Bone marrow (tissue), 2 donors: ENCODE data around the gene YAP1.

Source experiments
- DNase-seq, 2 donors: peaks; one replicate each; lab custom pipeline; 2025; lab: John Stamatoyannopoulos, UW

The YAP1 gene

GRCh38 chr11:102117472-102118113 lies 7.3 kb downstream of the YAP1 start:
- no peak for DNase-seq

- DNase-seq = no peak
These were observed 8.7 kb downstream of the YAP1 start for GRCh38 chr11:102118937-102119336.

GRCh38 chr11:102119997-102120396 lies 9.8 kb downstream of the YAP1 start:
- DNase-seq = no peak

GRCh38 chr11:102120437-102120973 lies 10.3 kb downstream of the YAP1 start:
- DNase-seq = no peak

DNA sequence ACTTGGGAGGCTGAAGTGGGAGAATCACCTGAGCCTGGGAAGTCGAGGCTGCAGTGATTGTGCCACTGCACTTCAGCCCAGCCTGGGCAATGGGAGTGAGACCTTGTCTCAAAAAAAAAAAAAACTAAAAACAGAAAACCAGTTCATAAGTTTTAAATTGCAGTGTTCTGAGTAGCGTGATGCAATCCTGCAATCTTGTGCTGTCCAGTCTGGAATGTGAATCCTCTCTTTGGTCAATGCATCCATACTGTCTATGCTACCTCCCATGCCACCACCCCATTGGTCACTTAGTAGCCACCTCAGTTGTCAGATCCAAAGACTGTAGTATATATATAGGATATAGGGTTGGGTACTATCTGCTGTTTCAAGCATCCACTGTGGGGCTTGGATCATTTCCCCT lies 11.1 kb downstream of the YAP1 start:
- DNase-seq = no peak

- no peak for DNase-seq
These were observed 24.4 kb downstream of the YAP1 start for GRCh38 chr11:102134597-102134996.

- no peak for DNase-seq
These were observed 25.0 kb downstream of the YAP1 start for GRCh38 chr11:102135256-102135655.

DNA sequence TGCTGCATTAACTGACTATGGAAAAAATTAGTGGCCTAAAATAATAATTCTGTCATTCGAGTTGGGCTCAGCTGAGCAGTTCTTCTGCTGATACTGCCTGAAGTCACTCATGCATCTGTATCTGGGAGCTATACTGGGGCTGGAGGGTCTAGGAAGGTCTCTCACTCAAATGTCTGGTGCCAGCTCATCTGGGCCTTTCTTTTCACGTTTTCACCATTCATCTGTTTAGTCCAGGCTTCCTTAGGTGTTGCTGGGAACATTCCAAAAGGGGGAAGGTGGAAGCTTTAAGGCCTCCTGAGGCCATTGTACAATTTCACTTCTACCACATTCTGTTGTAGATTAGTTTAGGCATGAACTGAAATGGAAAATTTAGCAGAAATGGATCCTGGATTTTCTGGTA lies 28.0 kb downstream of the YAP1 start:
- DNase-seq = no peak

DNA sequence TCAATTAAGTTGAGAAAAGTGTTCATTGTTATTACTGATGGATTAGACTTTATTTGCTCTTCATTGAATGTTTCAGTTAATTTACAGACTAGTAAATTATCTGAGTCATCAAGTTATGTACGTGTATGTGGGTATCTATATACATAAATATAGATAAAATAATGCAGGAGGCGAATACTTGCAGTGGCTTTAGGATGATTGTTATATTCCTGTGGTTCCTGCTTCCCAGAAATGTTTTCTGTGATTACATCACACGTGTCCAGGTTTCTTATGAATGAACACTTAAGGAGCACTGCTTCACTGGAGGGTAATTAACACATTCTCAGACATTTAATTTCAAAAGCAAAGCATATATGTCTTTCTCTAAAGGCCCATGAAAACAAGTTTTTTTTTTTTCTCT lies 28.4 kb downstream of the YAP1 start:
- DNase-seq = no peak

- DNase-seq = no peak
These were observed 28.8 kb downstream of the YAP1 start for GRCh38 chr11:102139081-102139498.

- DNase-seq = no peak
These were observed 32.1 kb downstream of the YAP1 start for GRCh38 chr11:102142333-102142732.

GRCh38 chr11:102143867-102144266 lies 33.6 kb downstream of the YAP1 start:
- no peak for DNase-seq

- no peak for DNase-seq
These were observed 34.4 kb downstream of the YAP1 start for GRCh38 chr11:102144357-102145355.

- DNase-seq = no peak
These were observed 36.8 kb downstream of the YAP1 start for GRCh38 chr11:102147015-102147414.

- DNase-seq = no peak
These were observed 37.4 kb downstream of the YAP1 start for GRCh38 chr11:102147632-102148031.

DNA sequence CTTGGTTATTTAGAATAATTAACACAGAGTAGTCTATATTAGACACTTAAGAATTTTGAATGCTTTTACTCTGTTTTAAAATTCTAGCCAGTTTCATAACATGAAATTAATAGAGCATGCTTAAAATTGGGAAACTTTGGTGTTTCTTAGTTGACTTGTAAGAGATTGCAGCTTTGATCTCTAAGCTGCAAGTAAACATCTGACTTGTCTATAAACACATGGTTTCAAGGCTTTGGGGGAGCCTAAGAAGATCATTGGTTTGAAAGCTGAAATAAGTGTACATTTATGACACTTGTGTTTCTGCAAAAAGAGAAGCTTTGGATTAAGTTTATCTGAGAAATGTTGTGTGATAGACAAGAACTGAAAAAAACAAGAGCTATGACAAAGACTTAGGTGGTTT lies 37.8 kb downstream of the YAP1 start:
- no peak for DNase-seq

GRCh38 chr11:102151784-102152525 lies 41.7 kb downstream of the YAP1 start:
- DNase-seq = no peak

GRCh38 chr11:102153082-102153481 lies 42.8 kb downstream of the YAP1 start:
- no peak for DNase-seq

GRCh38 chr11:102154806-102155205 lies 44.6 kb downstream of the YAP1 start:
- DNase-seq = no peak

DNA sequence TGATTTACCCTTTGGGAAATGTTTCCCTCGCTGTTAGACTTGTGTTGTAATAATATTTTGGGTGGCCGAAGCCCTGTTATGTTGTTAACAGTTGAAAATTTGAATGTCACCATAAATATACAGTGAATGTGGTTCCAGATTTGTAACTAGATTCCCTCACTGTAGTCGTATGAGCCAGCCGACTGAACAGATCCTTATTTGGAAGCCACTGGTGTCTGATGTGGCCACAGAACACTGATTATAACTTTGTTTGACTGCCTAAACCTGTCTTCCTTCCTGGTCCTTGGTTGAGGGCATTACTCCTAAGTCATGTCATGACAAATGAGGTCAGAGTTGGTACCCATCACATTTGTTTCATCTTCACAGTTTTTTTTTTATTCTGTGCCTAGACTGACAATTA lies 45.4 kb downstream of the YAP1 start:
- no peak for DNase-seq

DNA sequence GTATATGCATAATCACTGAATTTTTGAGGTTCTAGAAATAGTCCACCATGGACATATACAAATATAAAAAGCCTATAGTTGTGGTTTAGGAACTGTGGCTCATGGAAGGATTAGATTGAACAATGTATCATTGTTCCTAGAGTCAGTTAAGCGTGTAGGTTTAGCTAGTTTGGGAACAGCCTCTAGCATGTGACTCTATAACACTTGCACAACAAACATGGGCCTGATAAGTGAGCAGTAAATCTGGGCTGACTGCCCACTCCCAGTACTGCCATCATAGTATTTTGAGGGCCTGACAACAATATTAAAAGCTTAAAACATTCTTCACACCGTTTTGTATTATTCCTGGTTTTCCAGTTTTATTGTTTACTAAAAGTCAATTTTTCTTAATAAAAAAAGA lies 47.0 kb downstream of the YAP1 start:
- DNase-seq = no peak

DNA sequence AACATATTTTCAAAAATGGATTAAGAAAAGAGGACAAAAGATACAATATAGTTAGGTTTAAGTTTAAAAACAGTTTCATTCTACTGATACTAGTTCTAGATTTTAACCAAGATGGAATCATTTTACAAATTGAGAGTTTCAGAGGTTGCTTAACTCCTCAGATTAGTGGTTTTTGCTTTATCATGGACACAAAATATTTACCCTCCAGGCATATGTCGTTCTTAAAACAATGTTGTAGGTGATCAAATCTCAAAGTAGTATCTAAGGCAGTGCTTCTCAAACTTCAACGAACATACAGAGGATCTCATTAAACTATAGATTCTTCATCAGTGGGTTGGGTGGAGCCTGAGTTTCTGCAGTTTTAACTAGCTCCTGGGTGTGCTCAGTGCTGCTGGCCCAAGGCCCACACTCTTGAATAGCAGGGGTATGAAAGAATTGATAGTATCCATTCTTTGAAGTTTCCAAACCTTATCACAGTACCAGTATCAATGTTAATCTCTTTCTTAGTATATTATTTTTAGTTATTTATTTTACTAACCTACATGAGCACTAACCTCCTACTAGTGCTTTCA lies 48.0 kb downstream of the YAP1 start:
- DNase-seq = no peak
